H1 (cell line): ENCODE results near the gene RHBG. TPM values are rescaled to one million over a fixed set of nuclear protein-coding genes. Genes with fewer than 3 reads are reported as not detected.

Source experiments
- CTCF ChIA-PET: fragments of 300-600 bp; sonication (Branson Sonifier 250); formaldehyde crosslinking; loops from one replicate; lab custom pipeline; 2021; ENCODE audit not compliant: partially characterized antibody; lab: Charles Lee
- POLR2A ChIA-PET: fragments of 300-600 bp; sonication (Branson Sonifier 250); formaldehyde crosslinking; loops from one replicate; lab custom pipeline; 2021; ENCODE audit warnings: inconsistent platforms; ENCODE audit not compliant: partially characterized antibody; lab: Charles Lee
- DNase-seq, 2 experiments: peaks; one replicate each; pipeline versions ENCODE4 v3.0.0 to v3.0.0-alpha.2; 2010 to 2022; ENCODE audit warnings: low spot score in 2 of 2, low read depth in 1 of 2, mixed read lengths in 1 of 2
- FAIRE-seq: peaks from 2 replicates; lab custom pipeline; 2011; peaks lifted over from hg19 to GRCh38; lab: Jason Lieb, UNC
- H2AFZ ChIP-seq: 2 replicates; pipeline ENCODE4 v1.8.1; 2012; ENCODE audit warnings: low read length, inconsistent platforms
- H2AK5ac ChIP-seq: 2 replicates; pipeline ENCODE4 v1.6.1; 2013; ENCODE audit warnings: low read depth, low read length
- H2BK120ac ChIP-seq: replicated peaks from 2 replicates; pipeline ENCODE3; 2013; ENCODE audit warnings: low read depth, low read length, inconsistent platforms
- H2BK12ac ChIP-seq: 2 replicates; pipeline ENCODE4 v1.6.1; 2013; ENCODE audit warnings: low read depth, low read length
- H2BK15ac ChIP-seq: 2 replicates; pipeline ENCODE4 v1.6.1; 2013; ENCODE audit warnings: low read length
- H2BK20ac ChIP-seq: 2 replicates; pipeline ENCODE4 v1.6.1; 2013; ENCODE audit warnings: low read length
- H2BK5ac ChIP-seq: 2 replicates; pipeline ENCODE4 v1.6.1; 2013; ENCODE audit warnings: low read depth, low read length
- H3K14ac ChIP-seq: 2 replicates; pipeline ENCODE4 v1.6.1; 2013; ENCODE audit warnings: inconsistent platforms; ENCODE audit not compliant: insufficient read length
- H3K18ac ChIP-seq: 2 replicates; pipeline ENCODE4 v1.6.1; 2013; ENCODE audit warnings: low read length; ENCODE audit errors: extremely low read depth
- H3K23ac ChIP-seq: 2 replicates; pipeline ENCODE4 v1.6.1; 2013; ENCODE audit warnings: inconsistent platforms; ENCODE audit not compliant: insufficient read length
- H3K23me2 ChIP-seq: 2 replicates; pipeline ENCODE4 v1.6.1; 2013; ENCODE audit warnings: low read depth, low read length
- H3K27ac ChIP-seq: 2 replicates; pipeline ENCODE4 v1.6.1; 2011; ENCODE audit warnings: low read depth, low read length, inconsistent platforms
- H3K27me3 ChIP-seq, 4 experiments: replicated peaks in 1 of 4; 1 replicate in 1 of 4; 2 replicates in 3 of 4; pipeline versions ENCODE4 v1.6.1 to v1.8.1; 2011 to 2013; ENCODE audit warnings: low read length in 3 of 4, mild to moderate bottlenecking in 3 of 4, inconsistent platforms in 2 of 4, mixed read lengths in 2 of 4, moderate library complexity in 1 of 4; ENCODE audit not compliant: control insufficient read depth in 3 of 4, insufficient read depth in 3 of 4; ENCODE audit errors: extremely low read depth in 1 of 4
- H3K36me3 ChIP-seq, 4 experiments: 2 replicates each; pipeline versions ENCODE4 v1.6.1 to v1.8.1; 2011 to 2013; ENCODE audit warnings: mild to moderate bottlenecking in 4 of 4, low read length in 3 of 4, moderate library complexity in 2 of 4, control low read depth in 1 of 4, inconsistent platforms in 1 of 4; ENCODE audit not compliant: insufficient read depth in 4 of 4, control insufficient read depth in 2 of 4
- H3K4ac ChIP-seq: replicated peaks from 2 replicates; pipeline ENCODE3; 2013; ENCODE audit warnings: low read length, low read depth, mixed read lengths, inconsistent platforms; ENCODE audit not compliant: insufficient read length
- H3K4me1 ChIP-seq, 4 experiments: replicated peaks in 1 of 4; 1 replicate in 1 of 4; 2 replicates in 3 of 4; pipeline versions ENCODE4 v1.6.1 to v1.8.1; 2011 to 2013; ENCODE audit warnings: low read length in 3 of 4, inconsistent platforms in 2 of 4, mixed read lengths in 1 of 4; ENCODE audit not compliant: insufficient read depth in 4 of 4, control insufficient read depth in 3 of 4
- H3K4me2 ChIP-seq, 2 experiments: 2 replicates each; pipeline versions ENCODE4 v1.6.1 to v1.8.1; 2011 to 2013; ENCODE audit warnings: low read depth in 2 of 2, low read length in 2 of 2, control low read depth in 1 of 2, inconsistent platforms in 1 of 2, mild to moderate bottlenecking in 1 of 2; ENCODE audit not compliant: insufficient read depth in 1 of 2
- H3K4me3 ChIP-seq, 4 experiments: fragments of 200-600, 300-600 bp in 1 of 4; sonication (generic), shearing (Covaris generic), sonication (Bioruptor Twin) in 1 of 4; 2 replicates each; pipeline versions ENCODE4 v1.5.1 to v1.8.1; 2011 to 2016; ENCODE audit warnings: low read length in 4 of 4, low read depth in 3 of 4, control low read depth in 2 of 4, inconsistent platforms in 2 of 4, mild to moderate bottlenecking in 2 of 4, mixed read lengths in 1 of 4, moderate library complexity in 1 of 4; ENCODE audit not compliant: insufficient read depth in 2 of 4; ENCODE audit errors: extremely low read depth in 1 of 4
- H3K56ac ChIP-seq: replicated peaks from 2 replicates; pipeline ENCODE3; 2013; ENCODE audit warnings: low read depth, mild to moderate bottlenecking, mixed read lengths, low read length, inconsistent platforms; ENCODE audit not compliant: insufficient read length
- H3K79me1 ChIP-seq: 2 replicates; pipeline ENCODE4 v1.6.1; 2013; ENCODE audit warnings: low read depth, low read length, control low read depth
- H3K79me2 ChIP-seq, 2 experiments: 2 replicates each; pipeline versions ENCODE4 v1.6.1 to v1.8.1; 2012 to 2013; ENCODE audit warnings: low read length in 2 of 2, mild to moderate bottlenecking in 2 of 2, inconsistent platforms in 1 of 2; ENCODE audit not compliant: insufficient read depth in 2 of 2, control insufficient read depth in 1 of 2
- H3K9ac ChIP-seq, 4 experiments: replicated peaks in 1 of 4; 1 replicate in 1 of 4; 2 replicates in 3 of 4; pipeline versions ENCODE4 v1.6.1 to v1.8.1; 2011 to 2013; ENCODE audit warnings: low read depth in 3 of 4, low read length in 3 of 4, control low read depth in 2 of 4, mild to moderate bottlenecking in 2 of 4, moderate library complexity in 2 of 4, inconsistent platforms in 1 of 4; ENCODE audit errors: extremely low read depth in 1 of 4
- H3K9me3 ChIP-seq, 2 experiments: 2 replicates each; pipeline versions ENCODE4 v1.6.1 to v1.8.1; 2012 to 2013; ENCODE audit warnings: mild to moderate bottlenecking in 2 of 2, moderate library complexity in 2 of 2, control low read depth in 1 of 2, inconsistent platforms in 1 of 2, low read depth in 1 of 2, low read length in 1 of 2, mixed read lengths in 1 of 2; ENCODE audit not compliant: insufficient read depth in 2 of 2
- H4K20me1 ChIP-seq, 2 experiments: replicated peaks in 1 of 2; 2 replicates each; pipeline versions ENCODE3 to v1.8.1; 2011 to 2013; ENCODE audit warnings: inconsistent platforms in 2 of 2, low read length in 2 of 2, mild to moderate bottlenecking in 1 of 2; ENCODE audit not compliant: insufficient read depth in 2 of 2, control insufficient read depth in 1 of 2
- H4K5ac ChIP-seq: 2 replicates; pipeline ENCODE4 v1.6.1; 2013; ENCODE audit warnings: low read length, low read depth, mixed read lengths, inconsistent platforms; ENCODE audit not compliant: insufficient read length
- H4K8ac ChIP-seq: 2 replicates; pipeline ENCODE4 v1.8.0; 2013; ENCODE audit warnings: mild to moderate bottlenecking, moderate library complexity, low read length, inconsistent platforms; ENCODE audit not compliant: insufficient read depth; ENCODE audit errors: extremely low read depth
- H4K91ac ChIP-seq: replicated peaks from 2 replicates; pipeline ENCODE3; 2013; ENCODE audit warnings: low read length, mixed read lengths, inconsistent platforms; ENCODE audit not compliant: insufficient read length
- BACH1 ChIP-seq: IDR thresholded peaks from 2 replicates; pipeline ENCODE4 v1.6.1; 2012; ENCODE audit warnings: low read length, improper control_type of control experiment
- CEBPB ChIP-seq: IDR thresholded peaks from 2 replicates; pipeline ENCODE4 v1.6.1; 2012; ENCODE audit warnings: low read depth, low read length
- EP300 ChIP-seq, 2 experiments: IDR thresholded peaks; 1 replicate in 1 of 2; 2 replicates in 1 of 2; pipeline ENCODE4 v1.6.1; 2011 to 2012; ENCODE audit warnings: low read depth in 2 of 2, low read length in 2 of 2, mild to moderate bottlenecking in 2 of 2, borderline replicate concordance in 1 of 2, inconsistent platforms in 1 of 2, moderate library complexity in 1 of 2
- NANOG ChIP-seq: IDR thresholded peaks from 2 replicates; pipeline ENCODE4 v1.6.1; 2011; ENCODE audit warnings: low read length, low read depth, mild to moderate bottlenecking, inconsistent platforms; ENCODE audit not compliant: insufficient read depth, poor library complexity, severe bottlenecking
- NRF1 ChIP-seq: IDR thresholded peaks from 2 replicates; pipeline ENCODE4 v1.6.1; 2011; ENCODE audit warnings: mild to moderate bottlenecking, low read depth, low read length, improper control_type of control experiment
- SIX5 ChIP-seq: IDR thresholded peaks from 2 replicates; pipeline ENCODE4 v1.6.1; 2011; ENCODE audit warnings: mild to moderate bottlenecking, low read depth, low read length
- TEAD4 ChIP-seq: IDR thresholded peaks from 2 replicates; pipeline ENCODE4 v1.6.1; 2012; ENCODE audit warnings: low read depth, low read length, inconsistent platforms, mixed read lengths
- polyA plus RNA-seq, 7 experiments: library from polyadenylated mRNA; depleted of rRNA in 3 of 7; stranded (reverse) in 5 of 7; unstranded in 2 of 7; fragments of >200 nt in 5 of 7; fragments of 200-250 nt in 2 of 7; gene quantifications; 1 replicate in 5 of 7; 2 replicates in 1 of 7; 4 replicates in 1 of 7; pipeline versions ENCODE4 v1.2.1 to v1.2.3, GENCODE V29; 2011 to 2013; ENCODE audit warnings: missing spikeins in 2 of 7, mixed read lengths in 2 of 7
- total RNA-seq: library from RNA; stranded (reverse); fragmentation: NEBNext Ultra II Directional; extraction: Animal tissue kit (Norgen Biotek cat#: 25700); gene quantifications from 2 replicates; pipeline ENCODE4 v1.2.1, GENCODE V29; 2021

RHBG gene
- total and polyA plus RNA-seq, 2 of the 8 experiments (the other 6 are each of a cell fraction or from before 2014, with no cell fraction given) = 2.6 to 2.7 TPM

- Histone ChIP-seq H2BK5ac (no peak overlapping the region), H2AK5ac (no peak overlapping the region), H3K79me1 (no peaks in the 10 kb centered on the region), H4K20me1 (no peaks in the 10 kb centered on the region), H3K27ac (no peak overlapping the region), H4K8ac (no peak overlapping the region), H3K27me3 (peaks cover 0 to 14% (median 11%) of the 10 kb centered on the region in 4 experiments; a peak in 6 of 7 replicates), H3K14ac (no peak overlapping the region), H2BK15ac (no peak overlapping the region), H3K36me3 (no peaks in the 10 kb centered on the region), H4K91ac (no peak overlapping the region), H3K4ac (no peak overlapping the region), H3K79me2 (no peaks in the 10 kb centered on the region), H3K56ac (no peak overlapping the region), H3K4me1 (peaks cover 0 to 7% (median 2%) of the 10 kb centered on the region in 4 experiments; a peak in 4 of 7 replicates), H2BK120ac (no peak overlapping the region), H2BK20ac (no peak overlapping the region), H3K4me2 (no peak overlapping the region), H3K23me2 (peaks cover 9% of the 10 kb centered on the region; the same call in 1 of the 2 replicates), H3K23ac (no peak overlapping the region)
- POLR2A ChIA-PET = interaction anchor here (2.1 kb wide), 1 partner anchor 14 kb away, joined by 7 read pairs; no protein-coding TSS in a partner anchor
- no peak for FAIRE-seq
- TF ChIP-seq NANOG (no peak), SIX5 (no peak), CEBPB (no peak), TEAD4 (no peak), EP300 (IDR thresholded peaks at IDR 0.05; ENCODE audit: borderline replicate concordance in 1 of 2, low read depth in 2 of 2, low read length in 2 of 2) (no peak), NRF1 (no peak), BACH1 (no peak)
- TF ChIP-seq, all 59 proteins: peak for 0
- Histone ChIP-seq H3K9me3 (no peaks in the 10 kb centered on the region), H2AFZ (no peak overlapping the region), H4K5ac (no peak overlapping the region), H2BK12ac (no peak overlapping the region), H3K4me3 (no peak overlapping the region), H3K18ac (no peak overlapping the region), H3K9ac (no peak overlapping the region)
- CTCF ChIA-PET = interaction anchor here (0.6 to 11.9 kb wide), 7 partner anchors 13 to 255 kb away, joined by 3 to 156 read pairs (median 3); no protein-coding TSS in a partner anchor
- DNase-seq = no peak
Measured at GRCh38 chr1:156372265-156372586, 3.2 kb downstream of the RHBG start.
